DMS53 (cell line): ENCODE measurements around the gene MEAK7.

Experiments
- DNase-seq: peaks from one replicate; lab custom pipeline; 2025; lab: John Stamatoyannopoulos, UW

Gene MEAK7

DNA sequence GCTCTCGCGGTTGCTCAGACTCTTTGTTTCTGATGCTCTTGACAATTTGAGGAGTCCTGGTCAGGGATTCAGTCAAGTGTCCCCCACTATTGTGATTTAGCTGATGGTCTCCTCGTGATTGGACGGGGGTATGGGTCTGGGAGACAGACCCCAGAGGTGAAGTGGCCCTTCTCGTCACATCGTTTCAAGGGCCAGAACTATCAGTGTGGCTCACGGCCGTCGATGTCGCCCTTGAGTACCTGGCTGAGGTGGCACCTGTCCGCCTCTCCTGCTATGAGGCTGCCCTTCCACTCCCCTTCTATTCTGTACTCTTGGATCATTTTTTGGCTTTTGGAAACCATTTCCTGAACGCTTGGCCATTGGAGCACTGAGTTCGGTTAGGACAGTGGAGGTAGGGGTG, 7.4 kb upstream of the MEAK7 start:
- peak; percentile 68 for DNase-seq

DNA sequence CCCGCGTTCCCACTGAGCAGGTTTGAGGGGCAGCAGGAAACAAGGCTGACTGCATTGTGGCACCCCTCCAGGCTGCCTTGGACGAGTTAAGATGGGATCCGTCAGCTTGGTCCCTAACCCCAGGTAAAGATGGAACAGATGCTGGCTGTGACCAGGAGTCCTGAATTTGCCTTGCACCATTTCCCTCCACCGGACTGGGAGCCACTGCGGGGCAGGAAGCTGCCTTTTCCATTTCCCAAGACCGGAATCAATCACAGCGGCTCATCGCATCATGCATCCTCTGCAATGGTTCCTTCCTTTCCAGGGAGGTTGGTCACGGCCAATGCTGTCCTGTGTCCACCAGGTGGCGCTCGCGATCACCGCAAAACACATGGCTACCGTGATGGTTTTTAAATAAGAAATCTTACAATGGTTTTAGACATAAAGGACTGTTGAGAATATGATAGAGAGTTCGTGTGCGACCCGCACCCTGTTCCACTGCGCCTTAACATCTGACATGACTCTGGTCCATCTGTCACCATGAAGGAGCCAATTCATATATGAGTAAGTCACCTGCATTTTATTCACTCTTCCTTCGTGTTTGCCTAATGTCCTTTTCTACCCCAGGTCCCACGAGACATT, 6.8 kb upstream of the MEAK7 start:
- DNase-seq, result peak; percentile 87

DNA sequence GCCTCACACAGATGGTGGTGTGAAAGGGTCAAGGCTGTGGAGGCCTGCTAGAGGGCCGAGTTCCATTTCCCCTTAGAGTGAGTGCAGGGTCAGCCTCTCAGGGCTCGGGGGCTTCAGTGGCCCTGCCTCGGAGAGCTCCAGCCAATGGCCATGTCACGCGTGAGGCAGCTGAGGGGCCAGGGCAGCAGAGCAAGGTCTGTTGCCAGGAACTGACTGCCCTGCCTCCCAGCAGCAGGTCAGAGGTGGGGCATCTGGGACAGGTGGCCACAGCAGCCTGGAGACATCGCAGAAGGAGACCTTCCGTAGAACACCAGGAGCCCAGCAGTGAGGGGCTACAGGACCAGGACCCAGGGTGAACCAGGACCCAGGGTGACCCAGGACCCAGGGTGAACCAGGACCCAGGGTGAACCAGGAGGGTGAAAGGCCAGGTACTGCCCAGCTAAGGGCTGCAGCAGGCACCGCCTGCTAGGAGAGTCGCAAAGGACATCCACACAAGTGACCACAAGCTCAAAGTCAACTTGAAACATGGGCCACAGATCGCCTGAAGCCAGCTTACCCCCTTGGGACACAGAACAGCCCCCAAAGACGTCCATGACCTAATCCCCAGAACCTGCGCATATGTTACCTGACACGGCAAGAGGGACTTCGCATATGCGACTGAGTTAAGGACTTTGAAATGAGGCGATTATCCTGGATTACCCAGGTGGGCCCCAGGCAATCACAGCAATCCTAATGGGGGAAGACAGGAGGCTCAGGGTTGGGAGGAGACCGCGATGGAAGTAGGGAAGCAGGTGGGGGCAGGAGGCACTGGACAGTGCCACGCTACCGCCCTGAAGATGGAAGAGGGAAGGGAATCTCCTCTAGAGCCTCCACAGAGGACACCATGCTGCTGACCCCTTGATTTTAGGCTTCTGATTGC, 4.8 kb upstream of the MEAK7 start:
- no peak for DNase-seq

DNA sequence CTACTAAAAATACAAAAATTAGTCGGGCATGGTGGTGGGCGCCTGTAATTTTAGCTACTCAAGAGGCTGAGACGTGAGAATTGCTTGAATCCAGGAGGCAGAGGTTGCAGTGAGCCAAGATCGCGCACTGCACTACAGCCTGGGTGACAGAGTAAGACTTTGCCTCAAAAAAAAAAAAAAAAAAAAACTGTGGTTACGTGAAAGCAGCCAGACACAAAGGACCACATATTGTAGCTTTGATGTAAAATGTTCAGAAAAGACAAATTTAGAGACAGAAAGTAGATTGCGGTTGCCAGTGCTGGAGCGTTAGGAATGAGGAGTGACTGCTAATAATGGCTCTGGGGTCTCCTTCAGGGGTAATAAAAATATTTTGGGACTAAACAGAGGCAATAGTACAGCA, 4.0 kb upstream of the MEAK7 start:
- no peak for DNase-seq

DNA sequence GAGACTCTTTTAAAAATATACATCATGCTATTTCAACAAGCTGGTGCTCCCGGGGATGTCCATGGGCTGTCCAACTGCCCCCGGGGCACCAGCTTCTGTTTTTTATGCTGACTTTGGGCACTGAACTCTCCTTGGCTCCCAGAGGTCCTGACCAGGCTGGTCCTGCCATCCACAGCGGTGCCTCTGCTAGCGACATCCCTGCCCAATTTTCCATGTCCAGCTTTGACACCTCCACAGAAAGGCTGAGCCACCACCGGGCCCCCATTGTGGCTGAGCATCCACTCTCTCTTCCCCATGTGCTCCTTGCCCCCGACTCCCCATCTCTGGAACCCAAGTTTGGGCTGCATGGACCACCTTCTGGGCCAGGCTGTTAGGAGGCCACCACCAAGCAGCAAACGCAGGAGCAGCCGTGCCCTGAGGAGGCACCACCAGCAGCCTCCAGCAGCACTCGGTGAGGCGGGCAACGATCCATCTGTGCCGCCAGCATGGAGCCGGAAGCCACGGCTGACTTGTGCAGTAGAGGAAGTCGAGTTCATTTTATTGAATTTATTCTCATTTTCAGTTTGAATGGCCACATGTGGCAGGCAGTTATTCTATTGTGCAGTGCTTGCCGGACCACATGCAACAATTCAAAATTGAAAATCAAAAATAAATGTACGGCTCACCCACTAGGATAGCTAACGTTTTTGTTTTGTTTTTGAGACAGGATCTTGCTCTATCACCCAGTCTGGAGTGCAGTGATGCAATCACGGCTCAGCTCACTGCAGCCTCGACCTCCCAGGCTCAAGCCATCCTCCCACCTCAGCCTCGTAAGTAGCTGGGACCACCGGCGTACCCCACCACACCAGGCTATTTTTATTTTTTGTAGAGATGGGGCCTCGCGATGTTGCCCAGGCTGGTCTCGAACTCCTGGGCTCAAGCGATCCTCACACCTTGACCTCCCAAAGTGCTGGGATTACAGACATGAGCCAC, 2.8 kb upstream of the MEAK7 start:
- DNase-seq, result no peak

DNA sequence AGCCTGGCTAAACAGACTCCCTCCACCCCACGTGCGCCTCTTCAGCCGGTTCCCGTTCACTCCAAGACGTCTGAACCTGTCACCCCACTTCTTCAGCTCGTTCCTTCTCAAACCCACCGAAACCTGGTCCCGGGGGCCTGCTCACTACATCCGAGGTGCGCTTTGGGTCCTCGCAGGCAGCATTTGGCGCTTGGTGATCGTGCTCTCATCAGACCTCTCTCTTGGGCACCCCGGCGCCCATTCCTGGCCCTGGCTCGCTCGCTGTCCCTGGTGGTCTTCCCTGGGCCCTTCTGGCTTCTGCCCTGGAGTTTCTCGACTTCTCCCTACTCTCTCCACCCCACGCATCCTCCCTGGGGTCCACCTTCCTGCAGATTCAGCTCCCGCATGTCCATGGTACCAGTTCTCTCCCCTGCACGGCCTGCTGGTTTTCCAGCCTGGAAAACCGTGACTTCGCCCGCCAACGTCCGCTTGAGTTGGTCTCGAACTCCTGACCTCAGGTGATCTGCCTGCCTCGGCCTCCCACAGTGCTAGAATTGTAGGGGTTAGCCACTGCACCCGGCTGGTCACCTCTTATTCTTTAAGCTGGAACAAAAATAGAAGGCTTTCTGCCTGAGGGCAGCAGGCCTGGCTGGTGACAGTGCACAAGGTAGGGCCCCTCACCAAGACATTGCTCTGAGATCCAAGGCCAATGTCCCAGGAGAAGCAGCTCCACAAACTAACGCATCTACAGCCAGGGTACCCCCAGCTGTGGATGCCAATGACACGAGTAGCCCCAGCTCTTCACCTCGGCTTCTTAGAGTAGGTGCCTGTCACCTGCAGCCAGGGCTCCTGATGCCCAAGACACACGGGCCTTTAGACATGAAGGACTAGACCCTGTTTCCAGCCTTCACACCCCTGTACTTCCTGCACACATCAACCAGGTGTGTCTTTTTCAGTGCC, 1.1 kb upstream of the MEAK7 start:
- DNase-seq, result no peak

DNA sequence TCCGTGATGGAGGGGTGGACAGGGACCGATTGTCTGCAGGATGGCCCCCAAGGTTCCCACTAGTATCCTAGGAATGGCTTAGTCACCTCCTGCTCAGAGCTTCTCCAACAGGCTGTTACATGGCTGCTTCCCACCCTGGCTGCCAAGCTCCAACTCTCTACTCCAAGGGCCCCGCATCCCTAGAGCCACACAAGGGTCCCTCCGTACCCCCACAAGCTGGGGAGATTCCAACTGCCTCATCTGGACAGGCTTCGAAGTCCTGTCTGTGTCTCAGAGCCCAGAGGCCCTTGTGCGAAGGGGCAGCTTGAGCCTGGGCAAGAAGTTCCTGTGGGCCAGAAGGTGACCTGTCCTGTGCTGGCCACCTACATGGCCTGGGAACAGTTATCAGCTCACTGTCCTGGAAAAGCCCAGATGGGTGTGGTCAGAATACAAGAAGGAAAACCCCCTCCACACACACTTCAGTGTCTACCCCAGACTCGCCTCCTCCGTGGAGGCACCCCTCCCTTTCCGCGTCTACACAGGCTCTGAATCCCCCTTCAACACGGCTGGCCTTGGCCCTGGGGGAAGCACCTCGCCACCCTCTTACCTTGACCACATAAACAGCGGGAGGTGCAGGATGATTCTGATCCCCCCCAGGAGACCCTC, 586 bp downstream of the MEAK7 start:
- DNase-seq, result no peak

DNA sequence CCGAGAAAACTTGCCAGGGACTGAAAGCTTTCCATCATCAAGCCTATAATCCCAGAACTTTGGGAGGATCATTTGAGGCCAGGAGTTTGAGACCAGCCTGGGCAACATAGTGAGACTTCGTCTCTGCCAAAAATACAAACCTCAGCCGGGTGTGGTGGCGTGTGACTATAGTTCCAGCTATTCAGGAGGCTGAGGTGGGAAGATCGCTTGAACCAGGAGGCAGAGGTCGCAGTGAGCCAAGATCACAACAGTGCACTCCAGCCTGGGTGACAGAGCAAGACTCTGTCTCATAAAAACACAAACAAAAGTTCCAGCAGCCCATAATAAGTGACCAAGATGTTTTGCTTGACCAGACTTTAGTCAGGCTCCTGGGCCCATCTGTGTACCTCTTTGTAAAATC, 1.9 kb downstream of the MEAK7 start:
- no peak for DNase-seq

DNA sequence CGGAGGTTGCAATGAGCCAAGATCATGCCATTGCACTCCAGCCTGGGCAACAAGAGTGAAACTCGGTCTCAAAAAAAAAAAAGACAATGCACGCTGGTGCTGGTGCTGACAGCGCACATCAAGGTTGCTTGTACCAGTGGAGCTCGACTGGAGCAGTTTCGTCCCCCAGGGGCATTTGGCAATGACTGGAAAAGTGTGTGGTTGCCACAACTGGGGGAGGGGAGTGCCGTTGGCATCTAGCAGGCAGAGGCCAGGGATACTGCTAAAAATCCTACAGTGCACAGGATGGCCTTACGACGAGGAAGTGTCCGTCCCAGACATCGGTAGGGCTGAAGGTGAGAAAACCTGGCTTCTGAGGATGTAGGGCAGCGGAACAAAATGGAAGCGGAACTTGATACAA, 2.4 kb downstream of the MEAK7 start:
- no peak for DNase-seq

DNA sequence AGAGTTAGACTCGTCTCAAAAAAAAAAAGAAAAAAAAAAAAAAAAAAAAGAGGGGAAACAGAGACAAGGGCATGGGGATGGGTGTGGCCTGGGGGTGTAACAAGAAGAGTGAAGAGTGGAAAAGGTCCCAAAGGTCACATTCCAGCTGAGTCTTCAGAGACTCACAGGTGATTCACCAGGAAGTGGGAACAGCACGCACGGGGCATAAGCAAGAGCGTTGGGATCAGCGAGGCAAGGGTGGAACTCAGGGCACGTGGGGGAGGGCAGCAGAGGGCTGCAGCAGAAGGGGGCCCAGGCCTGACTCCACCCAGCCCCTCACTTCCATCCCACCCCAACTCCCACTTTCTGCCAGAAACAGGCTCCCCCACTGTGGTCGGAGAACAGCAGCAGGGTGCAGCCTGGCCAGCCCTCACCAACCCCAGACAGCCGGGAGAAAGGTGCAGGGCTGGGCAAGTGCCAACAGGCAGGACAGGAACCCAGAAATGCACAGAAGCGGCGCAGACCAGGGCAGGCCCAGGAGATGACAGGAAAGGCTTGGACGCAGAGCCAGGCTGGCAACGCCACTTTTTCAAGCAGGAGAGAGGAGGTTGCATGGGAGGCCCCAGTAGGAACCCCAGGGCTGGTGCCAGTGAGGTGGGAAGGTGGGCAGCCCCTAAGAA, 3.3 kb downstream of the MEAK7 start:
- DNase-seq, result no peak

DNA sequence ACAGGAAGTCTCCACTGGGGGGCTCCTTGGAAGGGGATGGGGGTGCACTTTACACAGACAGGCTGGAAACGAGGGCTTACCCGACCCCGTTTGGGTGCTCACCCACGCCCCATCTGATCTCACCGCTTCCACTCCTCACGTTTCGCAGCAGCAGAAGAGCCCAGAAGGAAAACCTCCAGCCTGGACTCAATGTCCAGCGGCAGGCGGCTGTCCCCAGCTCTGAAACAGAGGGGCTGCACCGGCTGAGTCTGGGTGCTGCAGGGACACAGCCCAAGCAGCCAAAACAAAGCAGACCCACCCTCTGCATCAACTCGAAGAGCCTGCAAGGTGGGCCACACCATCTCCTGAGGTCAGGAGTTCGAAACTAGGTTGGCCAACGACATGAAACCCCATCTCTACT, 3.9 kb downstream of the MEAK7 start:
- no peak for DNase-seq

DNA sequence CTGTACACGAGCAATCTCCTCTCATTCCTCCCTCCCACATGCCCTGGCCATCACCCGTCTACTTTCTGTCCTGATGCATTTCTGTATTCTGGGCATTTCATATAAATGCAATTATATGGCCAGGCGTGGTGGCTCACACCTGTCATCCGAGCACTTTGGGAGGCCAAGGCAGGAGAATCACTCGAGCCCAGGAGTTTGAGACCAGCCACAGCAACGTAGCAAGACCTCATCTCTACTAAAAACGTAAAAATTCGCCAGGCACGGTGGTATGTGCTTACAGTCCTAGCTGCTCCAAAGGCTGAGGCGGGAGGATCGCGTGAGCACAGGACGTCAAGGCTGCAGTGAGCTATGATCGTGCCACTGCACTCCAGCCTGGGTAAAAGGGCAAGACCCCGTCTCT, 4.8 kb downstream of the MEAK7 start:
- DNase-seq, result no peak

DNA sequence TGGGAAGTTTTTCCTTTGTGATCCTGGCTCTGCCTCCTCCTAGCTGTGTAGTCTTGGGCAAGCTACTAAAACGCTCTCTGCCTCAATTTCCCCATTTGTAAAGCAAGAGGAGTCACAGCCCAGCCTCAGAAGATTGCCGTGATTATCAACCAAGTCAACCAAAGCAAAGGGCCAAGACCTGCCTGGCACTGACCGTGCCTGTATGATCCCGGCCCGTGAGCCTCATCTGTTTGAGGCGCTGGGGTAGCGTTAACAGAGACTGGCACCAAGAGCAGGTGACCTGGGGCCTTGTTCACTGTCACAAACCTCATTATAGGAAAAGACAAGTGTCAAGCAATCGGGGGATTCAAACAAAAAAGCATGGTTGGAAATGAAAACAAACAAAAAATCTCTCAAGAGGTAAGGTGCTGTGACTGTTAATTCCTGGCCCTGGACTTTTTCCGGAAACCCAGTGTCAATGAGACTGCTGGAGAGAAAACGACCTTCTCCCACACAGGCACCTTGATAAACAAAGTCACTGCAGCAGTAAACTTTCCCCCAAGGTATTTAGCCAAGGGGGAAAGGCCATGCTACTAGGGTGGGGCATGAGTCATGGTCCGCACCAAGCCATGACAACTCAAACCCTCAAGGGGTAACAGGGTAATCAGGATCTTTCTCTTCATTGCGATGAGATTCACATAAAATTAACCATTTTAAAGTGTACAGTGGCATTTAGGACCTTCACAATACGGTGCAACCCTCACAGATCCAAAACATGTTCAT, 5.4 kb downstream of the MEAK7 start:
- no peak for DNase-seq

DNA sequence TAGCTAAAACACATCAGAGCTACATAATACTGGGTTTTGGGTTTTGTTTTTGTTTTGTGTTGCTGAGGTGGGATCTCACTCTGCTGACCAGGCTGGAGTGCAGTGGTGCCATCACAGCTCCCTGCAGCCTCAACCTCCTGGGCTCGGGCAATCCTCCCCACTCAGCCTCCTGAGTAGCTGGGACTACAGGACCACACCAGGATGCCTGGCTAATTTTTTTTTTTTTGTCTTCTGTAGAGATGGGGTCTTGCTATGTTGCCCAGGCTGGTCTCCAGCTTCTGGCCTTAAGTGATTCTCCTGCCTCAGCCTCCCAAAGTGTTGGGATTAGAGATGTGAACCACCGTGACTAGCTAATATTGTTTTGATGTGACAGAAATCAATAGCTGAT, 6.2 kb downstream of the MEAK7 start:
- no peak for DNase-seq

DNA sequence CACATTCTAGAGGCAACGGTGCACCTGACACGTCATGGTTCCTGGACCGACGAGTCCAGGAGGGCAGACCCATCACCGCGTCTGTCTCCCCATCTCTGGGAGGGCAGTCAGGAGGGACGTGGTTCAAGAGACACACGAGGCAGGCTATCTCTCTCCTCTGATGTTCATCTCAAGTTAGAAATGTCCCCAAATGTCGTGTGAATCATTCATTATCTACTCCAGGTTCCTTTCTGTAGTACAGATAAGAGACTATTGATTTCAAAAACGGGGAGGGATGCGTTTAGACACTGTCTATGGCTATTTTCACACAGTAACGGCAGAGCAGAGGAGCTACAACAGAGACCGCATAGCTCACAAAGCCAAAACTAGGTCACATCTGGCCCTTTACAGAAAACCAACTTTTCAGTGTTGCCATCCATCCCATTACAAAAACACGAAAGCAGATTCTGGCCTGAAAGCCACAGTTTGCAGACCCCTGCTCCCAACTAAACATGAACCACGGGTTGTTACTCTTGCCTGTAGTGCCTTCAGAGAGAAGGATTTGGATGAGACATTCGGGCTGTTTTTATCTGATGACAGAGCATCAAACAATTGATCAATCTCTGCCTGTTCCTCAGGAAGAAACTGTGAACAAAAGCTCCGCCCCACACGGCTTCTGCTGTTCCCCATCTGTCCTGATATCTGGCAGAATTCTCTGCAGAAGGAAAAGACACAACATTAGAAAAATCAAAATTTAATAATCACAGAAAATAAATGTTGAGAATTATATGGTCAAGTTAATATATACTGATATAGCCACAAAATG, 6.8 kb downstream of the MEAK7 start:
- DNase-seq, result no peak

DNA sequence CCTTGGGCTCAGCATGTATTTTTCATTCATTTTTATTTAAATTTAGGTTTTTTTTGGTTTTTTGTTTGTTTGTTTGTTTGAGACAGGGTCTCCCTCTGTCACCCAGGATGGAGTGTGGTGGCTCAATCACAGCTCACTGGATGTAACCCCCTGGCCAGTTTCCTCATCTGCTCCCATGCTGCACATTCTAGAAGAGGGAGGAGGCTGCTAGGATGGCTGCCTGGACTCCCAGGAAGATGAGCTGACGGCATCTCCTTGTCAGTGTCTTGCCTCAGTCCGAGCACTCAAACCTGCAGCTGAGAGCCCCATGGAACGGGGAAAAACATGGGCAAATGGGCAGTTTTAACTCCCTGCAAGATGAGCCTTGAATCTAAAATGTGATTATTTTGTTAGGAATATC, 7.5 kb downstream of the MEAK7 start:
- no peak for DNase-seq

DNA sequence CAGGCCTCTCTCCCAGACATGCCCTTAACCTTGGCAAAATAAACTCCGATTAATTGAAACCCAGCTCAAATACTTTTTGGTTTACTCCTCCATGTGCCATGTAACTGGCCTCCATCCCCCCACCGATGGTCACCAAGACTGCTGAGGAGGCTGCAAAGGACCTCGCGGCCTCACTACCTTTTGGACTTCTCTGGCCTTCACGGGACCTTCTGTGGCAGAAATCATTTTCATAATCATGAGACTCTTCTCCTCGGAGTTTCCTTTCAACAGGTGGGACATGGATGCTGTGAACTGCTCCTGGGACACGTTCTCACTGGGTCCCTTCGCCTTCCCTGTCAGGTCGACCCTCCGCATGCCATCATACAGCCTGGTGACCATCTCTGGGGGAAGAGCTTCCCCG, 9.0 kb downstream of the MEAK7 start:
- DNase-seq, result no peak

DNA sequence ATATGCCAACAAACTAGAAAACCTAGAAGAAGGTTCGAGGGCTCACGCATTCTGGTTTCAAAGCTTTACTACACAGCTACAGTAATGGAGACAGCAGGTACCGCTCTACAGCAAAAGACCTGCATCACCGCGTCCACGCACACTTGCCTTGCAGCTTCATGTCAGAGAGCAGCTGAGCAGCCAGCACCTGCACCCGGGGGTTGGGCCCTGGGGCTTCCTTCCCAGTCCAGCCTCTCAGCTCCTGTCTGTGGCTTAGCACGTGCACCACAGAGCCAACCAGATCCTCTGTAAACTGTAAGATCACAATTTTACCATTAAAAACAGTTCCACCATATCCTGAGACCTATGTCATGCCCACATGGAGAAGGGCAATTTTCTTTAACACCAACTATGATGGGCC, 15.3 kb downstream of the MEAK7 start:
- DNase-seq, result no peak

DNA sequence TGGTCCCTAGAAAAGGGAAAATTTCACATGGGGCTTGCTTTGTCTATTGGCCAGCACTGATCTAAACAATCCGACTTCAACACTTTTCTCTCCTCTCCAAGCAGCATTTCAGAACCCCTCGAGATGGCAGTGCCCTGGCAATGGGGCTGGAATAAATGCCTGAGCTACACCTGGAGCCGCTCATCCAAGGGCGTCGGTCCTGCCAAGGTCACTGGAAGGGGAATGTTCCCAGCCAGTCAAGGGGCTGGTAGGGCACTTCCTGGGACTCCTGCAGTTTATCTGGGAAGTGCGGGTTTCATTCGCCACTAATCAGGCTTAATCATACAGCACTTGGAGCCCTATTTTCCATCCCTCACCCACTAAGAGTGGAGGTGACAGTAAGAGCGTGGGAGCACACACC, 17.1 kb downstream of the MEAK7 start:
- DNase-seq, result no peak
